Camera-type eye (tissue), 1 donor: ENCODE results near the gene MCUR1. TPM values are rescaled to one million over a fixed set of nuclear protein-coding genes. Genes with fewer than 3 reads are reported as not detected.

Experiments
- total RNA-seq: library from RNA; depleted of rRNA; stranded (reverse); fragments of >200 nt; gene quantifications from one replicate; pipeline ENCODE4 v1.2.3, GENCODE V29; 2014

The MCUR1 gene, protein sequence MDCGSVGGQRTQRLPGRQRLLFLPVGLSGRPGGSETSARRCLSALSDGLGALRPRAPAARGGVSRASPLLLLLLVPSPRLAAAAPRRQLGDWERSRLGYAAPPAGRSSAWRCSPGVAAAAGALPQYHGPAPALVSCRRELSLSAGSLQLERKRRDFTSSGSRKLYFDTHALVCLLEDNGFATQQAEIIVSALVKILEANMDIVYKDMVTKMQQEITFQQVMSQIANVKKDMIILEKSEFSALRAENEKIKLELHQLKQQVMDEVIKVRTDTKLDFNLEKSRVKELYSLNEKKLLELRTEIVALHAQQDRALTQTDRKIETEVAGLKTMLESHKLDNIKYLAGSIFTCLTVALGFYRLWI
- 11.1 TPM for total RNA-seq

DNA sequence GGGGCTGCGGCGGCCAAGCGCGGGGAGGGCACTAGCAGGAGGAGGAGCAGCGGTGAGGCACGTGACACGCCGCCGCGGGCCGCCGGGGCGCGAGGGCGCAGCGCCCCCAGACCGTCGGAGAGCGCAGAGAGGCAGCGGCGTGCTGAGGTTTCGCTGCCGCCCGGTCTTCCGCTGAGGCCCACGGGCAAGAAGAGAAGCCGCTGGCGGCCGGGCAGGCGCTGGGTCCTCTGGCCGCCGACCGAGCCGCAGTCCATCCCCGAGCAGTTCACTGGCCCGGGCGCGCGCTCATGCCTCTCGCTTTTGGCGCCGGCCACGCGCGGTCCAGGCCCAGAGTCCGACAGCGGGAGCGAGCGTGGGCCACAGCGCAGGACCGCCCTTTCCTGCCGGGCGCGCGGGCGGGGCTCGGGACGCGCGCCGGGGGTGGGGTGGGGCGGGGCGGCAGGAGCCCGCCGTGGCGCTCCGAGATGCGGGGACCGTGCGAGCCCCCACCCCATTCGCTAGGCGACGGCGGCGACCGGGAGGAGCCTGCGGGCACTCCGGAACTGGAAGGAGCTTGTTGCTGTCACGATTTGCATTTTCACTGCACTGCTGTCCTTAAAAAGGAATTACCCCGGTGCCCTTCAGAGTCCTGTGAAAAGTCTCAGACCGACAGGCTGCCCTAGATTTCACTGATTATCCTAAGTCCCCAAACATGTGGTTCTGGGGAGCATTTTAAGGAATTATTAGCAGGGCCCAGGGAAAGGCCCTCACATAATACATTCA, at the start of gene MCUR1:
TSS of gene MCUR1 (minus strand) at position 382 of the 762 bp plus-strand sequence. CDS start at position 254, 128 bp downstream.

Other genes with a start within 250 kb of the MCUR1 start
- 10.6 TPM for gene SIRT5, start 240.0 kb downstream of the MCUR1 start, total RNA-seq
- 77.8 TPM for gene NOL7, start 199.2 kb downstream of the MCUR1 start, total RNA-seq
- gene RANBP9, start 102.7 kb downstream of the MCUR1 start, total RNA-seq, result 67.3 TPM
- 18.4 TPM for gene RNF182, start 110.4 kb upstream of the MCUR1 start, total RNA-seq